Common myeloid progenitor, CD34-positive (primary cell): ENCODE results near the gene BLOC1S4.

Experiments
- CTCF ChIA-PET: fragments of 350-600 bp; sonication (Branson Sonifier 250); formaldehyde crosslinking; loops from one replicate; lab custom pipeline; 2021; ENCODE audit warnings: antibody characterized with exemption; lab: Charles Lee
- POLR2A ChIA-PET: fragments of 350-600 bp; sonication (Branson Sonifier 250); formaldehyde crosslinking; loops from one replicate; lab custom pipeline; 2021; ENCODE audit warnings: antibody characterized with exemption; lab: Charles Lee
- DNase-seq, 3 donors: peaks; one replicate each; pipeline versions ENCODE4 v3.0.0 to v3.0.0-alpha.2; 2013
- H3K27ac ChIP-seq, 2 experiments: 1 replicate in 1 of 2; 2 replicates in 1 of 2; pipeline ENCODE4 v1.7.0; 2013; ENCODE audit warnings: inconsistent platforms in 2 of 2, low read length in 2 of 2, mild to moderate bottlenecking in 2 of 2, low read depth in 1 of 2, moderate library complexity in 1 of 2; ENCODE audit not compliant: severe bottlenecking in 2 of 2, insufficient read depth in 1 of 2, poor library complexity in 1 of 2
- H3K27me3 ChIP-seq, 5 experiments: replicated peaks in 2 of 5; 1 replicate in 3 of 5; 2 replicates in 2 of 5; pipeline versions ENCODE4 v1.6.1 to v1.7.0; 2013; ENCODE audit warnings: low read length in 4 of 5, mild to moderate bottlenecking in 2 of 5, moderate library complexity in 2 of 5, inconsistent platforms in 1 of 5; ENCODE audit not compliant: insufficient read depth in 5 of 5, control insufficient read depth in 4 of 5
- H3K36me3 ChIP-seq, 4 experiments: 1 replicate in 2 of 4; 2 replicates in 2 of 4; pipeline versions ENCODE4 v1.6.1 to v1.7.0; 2013; ENCODE audit warnings: low read length in 3 of 4, control low read depth in 1 of 4, mild to moderate bottlenecking in 1 of 4; ENCODE audit not compliant: control insufficient read depth in 4 of 4, insufficient read depth in 4 of 4
- H3K4me1 ChIP-seq, 4 experiments: 1 replicate in 3 of 4; 2 replicates in 1 of 4; pipeline versions ENCODE4 v1.6.1 to v1.7.1; 2013; ENCODE audit warnings: low read length in 3 of 4, mild to moderate bottlenecking in 3 of 4, control low read depth in 1 of 4, inconsistent platforms in 1 of 4, moderate library complexity in 1 of 4; ENCODE audit not compliant: control insufficient read depth in 4 of 4, insufficient read depth in 4 of 4; ENCODE audit errors: control extremely low read depth in 1 of 4
- H3K4me3 ChIP-seq, 7 experiments: 1 replicate in 4 of 7; 2 replicates in 3 of 7; pipeline versions ENCODE4 v1.5.1 to v1.7.0; 2013; ENCODE audit warnings: mild to moderate bottlenecking in 7 of 7, low read length in 6 of 7, moderate library complexity in 6 of 7, inconsistent platforms in 2 of 7, low read depth in 2 of 7, control low read depth in 1 of 7; ENCODE audit not compliant: insufficient read depth in 4 of 7, control insufficient read depth in 1 of 7; ENCODE audit errors: extremely low read depth in 1 of 7
- H3K9me3 ChIP-seq, 5 experiments: 1 replicate in 4 of 5; 2 replicates in 1 of 5; pipeline versions ENCODE4 v1.6.1 to v1.7.1; 2013; ENCODE audit warnings: low read length in 4 of 5, mild to moderate bottlenecking in 2 of 5, inconsistent platforms in 1 of 5, low read depth in 1 of 5, moderate library complexity in 1 of 5; ENCODE audit not compliant: control insufficient read depth in 4 of 5, insufficient read depth in 2 of 5; ENCODE audit errors: control extremely low read depth in 1 of 5
- WGBS: methylation state at CpG from one replicate; pipeline ENCODE4 v1.1.5; 2013; ENCODE audit not compliant: insufficient coverage; 5-methylcytosine and 5-hydroxymethylcytosine counted together

BLOC1S4 gene

DNA sequence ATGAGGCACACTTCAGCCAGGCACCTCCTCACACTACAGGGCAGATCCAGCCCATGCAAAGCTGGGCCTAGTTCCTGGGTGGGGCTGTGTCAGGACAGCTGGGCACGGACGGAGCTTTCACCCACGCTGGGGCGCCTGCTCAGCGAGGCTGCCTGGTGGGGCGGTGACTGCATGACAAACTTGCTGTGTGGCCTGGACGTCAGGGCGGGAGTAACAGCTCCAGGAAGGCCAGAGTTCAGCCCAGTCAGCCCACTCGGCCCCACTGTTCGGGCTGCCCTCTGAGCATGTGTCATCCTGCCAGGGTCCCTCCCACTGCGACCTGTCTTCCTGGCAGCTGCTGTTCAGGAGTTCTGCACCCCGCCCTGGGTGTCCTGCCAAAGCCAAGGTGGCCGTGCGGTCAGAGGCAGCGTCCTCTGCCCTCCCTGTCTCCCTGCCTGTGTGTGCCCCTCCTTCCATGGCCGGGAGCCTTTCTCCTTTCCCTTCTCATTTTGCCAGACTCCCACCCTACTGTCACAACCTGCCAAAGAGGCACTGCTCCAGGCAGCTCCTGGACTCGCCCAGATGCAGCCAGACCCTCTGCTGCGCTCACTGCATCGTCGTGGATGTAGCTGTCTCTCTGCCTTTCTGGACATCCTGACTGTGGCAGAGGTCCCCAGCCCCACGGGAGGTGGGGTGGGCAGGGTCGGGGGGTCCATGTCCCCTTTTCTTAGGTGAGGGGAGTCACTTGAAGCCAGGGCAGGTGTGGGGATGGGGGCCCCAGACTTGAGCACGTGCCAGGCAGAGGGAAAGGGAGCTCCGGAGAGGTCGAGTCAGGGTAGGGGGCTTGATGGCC is 33.6 kb downstream of the BLOC1S4 start:
- CTCF ChIA-PET: interaction anchor here (0.6 to 1.2 kb wide), 3 partner anchors 11 to 123 kb away, joined by 3 to 5 read pairs (median 3); no protein-coding TSS in a partner anchor
- Histone ChIP-seq H3K4me3 (no peak overlapping the region), H3K9me3 (no peaks in the 10 kb centered on the region), H3K4me1 (peaks cover 0 to 20% (median 8%) of the 10 kb centered on the region in 4 experiments), H3K36me3 (no peaks in the 10 kb centered on the region), H3K27ac (no peak overlapping the region), H3K27me3 (no peaks in the 10 kb centered on the region)
- no peak for DNase-seq
- 97% methylated on average over 23 of the region's 25 CpGs for WGBS
- POLR2A ChIA-PET: no interaction called here

DNA sequence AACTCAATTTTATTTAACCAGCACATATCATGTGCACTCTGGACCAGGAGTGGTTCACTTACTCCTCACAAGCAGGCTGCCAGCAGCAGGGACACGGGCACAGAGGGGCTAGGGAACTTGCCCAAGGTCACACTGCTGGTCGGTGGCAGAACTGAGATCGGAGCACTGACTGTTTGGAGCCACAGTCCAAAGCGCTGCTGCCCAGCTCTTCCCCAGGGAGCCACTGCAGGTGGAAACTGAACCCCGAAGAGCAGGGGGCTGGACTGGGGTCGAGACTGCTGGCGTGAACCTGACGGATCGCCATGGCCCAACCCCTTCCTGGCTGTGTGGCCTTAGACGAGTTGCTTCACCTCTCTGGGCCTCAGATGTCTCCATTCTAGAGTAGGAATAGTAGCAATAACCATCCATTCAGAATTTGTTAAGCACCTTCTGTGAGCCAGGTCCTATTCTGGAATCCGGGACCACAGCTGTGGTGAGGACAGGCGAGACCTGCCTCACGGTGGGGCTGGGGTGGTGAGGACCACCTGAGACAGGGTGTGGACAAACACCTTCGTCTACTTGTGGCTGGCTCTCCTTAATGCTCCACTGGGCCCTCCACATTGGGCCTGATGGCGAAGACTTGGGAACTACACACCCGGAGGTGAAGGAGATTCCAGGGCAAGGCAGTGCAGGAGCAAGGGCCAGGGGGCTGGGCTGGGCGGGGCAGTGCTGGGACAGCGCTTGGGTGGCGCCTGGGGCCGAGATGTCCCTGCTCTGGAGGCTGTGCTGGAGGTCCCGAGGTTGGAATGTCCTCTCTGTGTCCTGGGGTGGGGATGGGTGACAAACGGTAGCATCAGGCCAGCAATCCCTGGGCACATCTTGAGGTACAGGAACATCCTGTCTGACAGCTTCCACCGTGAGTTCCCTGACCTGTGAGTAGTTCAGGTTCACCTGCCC is 34.6 kb downstream of the BLOC1S4 start:
- POLR2A ChIA-PET: no interaction called here
- Histone ChIP-seq H3K27me3 (no peaks in the 10 kb centered on the region), H3K9me3 (no peaks in the 10 kb centered on the region), H3K4me1 (peaks cover 0 to 20% (median 8%) of the 10 kb centered on the region in 4 experiments), H3K36me3 (no peaks in the 10 kb centered on the region), H3K27ac (no peak overlapping the region), H3K4me3 (no peak overlapping the region)
- no peak for DNase-seq
- 93% methylated on average over 13 of the region's 23 CpGs for WGBS
- CTCF ChIA-PET: interaction anchor here (0.6 kb wide), 1 partner anchor 29 kb away, joined by 3 read pairs; no protein-coding TSS in a partner anchor

DNA sequence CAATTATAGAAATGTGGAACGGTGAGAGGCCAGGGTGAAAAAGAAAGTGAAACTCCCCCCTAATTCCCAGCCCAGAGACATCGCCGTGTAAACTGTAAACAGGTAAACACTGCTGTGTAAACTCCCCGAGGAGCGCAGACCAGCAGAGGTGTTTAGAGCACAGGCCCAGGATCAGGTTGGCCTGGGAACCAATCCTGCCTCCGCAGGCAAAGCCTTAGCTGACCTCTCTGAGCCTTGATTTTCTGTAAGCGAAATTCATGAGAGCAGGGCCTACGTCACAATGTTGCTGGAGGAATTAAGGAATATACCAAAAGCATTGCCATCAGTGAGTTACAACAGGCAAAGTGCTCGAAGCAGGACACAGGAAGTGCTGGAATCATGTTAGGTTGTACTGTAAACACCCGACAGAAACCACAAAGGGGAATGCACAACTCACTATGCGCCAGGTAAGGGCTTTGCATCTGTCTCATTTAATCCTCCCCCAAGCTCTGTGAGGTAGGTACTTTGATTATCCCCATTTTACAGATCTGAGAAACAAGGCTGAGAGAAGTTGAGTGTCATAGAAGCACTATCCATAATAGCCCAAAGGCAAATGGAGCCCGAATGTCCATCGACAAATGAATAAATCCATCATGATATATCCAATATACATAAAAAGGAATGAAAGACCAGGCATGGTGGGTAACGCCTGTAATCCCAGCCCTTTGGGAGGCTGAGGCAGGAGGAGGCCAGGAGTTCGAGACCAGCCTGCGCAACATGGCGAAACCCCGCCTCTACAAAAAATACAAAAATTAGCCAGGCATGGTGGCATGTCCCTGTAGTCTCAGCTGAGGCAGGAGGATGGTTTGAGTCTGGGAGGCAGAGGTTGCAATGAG is 35.9 kb downstream of the BLOC1S4 start:
- CTCF ChIA-PET: no interaction called here
- no peak for DNase-seq
- POLR2A ChIA-PET: no interaction called here
- Histone ChIP-seq H3K4me1 (peaks cover 0 to 20% (median 8%) of the 10 kb centered on the region in 4 experiments), H3K4me3 (no peak overlapping the region), H3K36me3 (no peaks in the 10 kb centered on the region), H3K9me3 (no peaks in the 10 kb centered on the region), H3K27me3 (no peaks in the 10 kb centered on the region), H3K27ac (peak overlapping the region in 1 of 2 experiments; percentile 53)
- 86% methylated on average over 10 of the region's 18 CpGs for WGBS

GRCh38 chr4:6752486-6752829 is 36.5 kb downstream of the BLOC1S4 start:
- H3K9me3 ChIP-seq: no peaks in the 10 kb centered on the region
- peaks cover 0 to 20% (median 8%) of the 10 kb centered on the region in 4 experiments for H3K4me1 ChIP-seq
- ChIA-PET POLR2A (no interaction called here), CTCF (no interaction called here)
- no peaks in the 10 kb centered on the region for H3K27me3 ChIP-seq
- H3K4me3 ChIP-seq: no peak overlapping the region
- peak overlapping the region in 1 of 2 experiments; percentile 43 for H3K27ac ChIP-seq
- 44% methylated on average over 4 of the region's 6 CpGs for WGBS
- no peaks in the 10 kb centered on the region for H3K36me3 ChIP-seq
- peak in 2 of 3 donors; percentile 62 to 75 for DNase-seq

GRCh38 chr4:6753103-6753560 is 37.2 kb downstream of the BLOC1S4 start:
- ChIA-PET POLR2A (no interaction called here), CTCF (no interaction called here)

GRCh38 chr4:6753891-6754290 is 37.9 kb downstream of the BLOC1S4 start:
- ChIA-PET CTCF (no interaction called here), POLR2A (no interaction called here)
- Histone ChIP-seq H3K27me3 (no peaks in the 10 kb centered on the region), H3K4me1 (peaks cover 0 to 20% (median 8%) of the 10 kb centered on the region in 4 experiments), H3K36me3 (no peaks in the 10 kb centered on the region), H3K4me3 (no peak overlapping the region), H3K9me3 (no peaks in the 10 kb centered on the region), H3K27ac (no peak overlapping the region)
- WGBS: 79% methylated on average over 7 of the region's 9 CpGs
- DNase-seq: no peak

More at GRCh38 chr4:6753103-6753560, 37.2 kb downstream of the BLOC1S4 start:
- H3K36me3 ChIP-seq: no peaks in the 10 kb centered on the region
- peaks cover 0 to 20% (median 8%) of the 10 kb centered on the region in 4 experiments for H3K4me1 ChIP-seq
- H3K4me3 ChIP-seq: no peak overlapping the region
- H3K27me3 ChIP-seq: no peaks in the 10 kb centered on the region
- no peaks in the 10 kb centered on the region for H3K9me3 ChIP-seq
- no peak for DNase-seq
- peak overlapping the region in 1 of 2 experiments; percentile 43 for H3K27ac ChIP-seq
- WGBS: 97% methylated on average over 18 of the region's 18 CpGs
